ENCODE measurements around the gene PALLD.

Gene PALLD

GRCh38 chr4:168646001-168646768 lies 149.3 kb downstream of the PALLD start:
- DNase-seq (ENCODE audit: low read depth in 1 of 2, low spot score in 1 of 2) = no peak
- no peak for TF ChIP-seq JUND (IDR thresholded peaks at IDR 0.05; ENCODE audit: low read depth)
- in situ Hi-C loops (cut with HindIII; ENCODE audit: low pct_unique_long_range_greater_than_20kb, low sequenced_read_pairs) = no loop called here

GRCh38 chr4:168647646-168648375 lies 151.0 kb downstream of the PALLD start:
- no peak for DNase-seq (ENCODE audit: low read depth in 1 of 2, low spot score in 1 of 2)
- in situ Hi-C loops (cut with HindIII; ENCODE audit: low pct_unique_long_range_greater_than_20kb, low sequenced_read_pairs) = no loop called here

GRCh38 chr4:168648494-168648893 lies 151.6 kb downstream of the PALLD start:
- in situ Hi-C loops (cut with HindIII; ENCODE audit: low pct_unique_long_range_greater_than_20kb, low sequenced_read_pairs) = no loop called here
- DNase-seq (ENCODE audit: low read depth in 1 of 2, low spot score in 1 of 2) = no peak
- no peak for TF ChIP-seq JUND (IDR thresholded peaks at IDR 0.05; ENCODE audit: low read depth)

More at GRCh38 chr4:168647646-168648375, 151.0 kb downstream of the PALLD start:
- no peak for TF ChIP-seq JUND (IDR thresholded peaks at IDR 0.05; ENCODE audit: low read depth)

- in situ Hi-C loops (cut with HindIII; ENCODE audit: low pct_unique_long_range_greater_than_20kb, low sequenced_read_pairs) = no loop called here
- TF ChIP-seq JUND (IDR thresholded peaks at IDR 0.05; ENCODE audit: low read depth) = no peak
- DNase-seq (ENCODE audit: low read depth in 1 of 2, low spot score in 1 of 2) = no peak
Observed at GRCh38 chr4:168648929-168649328, 152.1 kb downstream of the PALLD start.

GRCh38 chr4:168651374-168651773 lies 154.5 kb downstream of the PALLD start:
- no peak for TF ChIP-seq JUND (IDR thresholded peaks at IDR 0.05; ENCODE audit: low read depth)
- in situ Hi-C loops (cut with HindIII; ENCODE audit: low pct_unique_long_range_greater_than_20kb, low sequenced_read_pairs) = no loop called here
- no peak for DNase-seq (ENCODE audit: low read depth in 1 of 2, low spot score in 1 of 2)

GRCh38 chr4:168651864-168652263 lies 155.0 kb downstream of the PALLD start:
- no peak for DNase-seq (ENCODE audit: low read depth in 1 of 2, low spot score in 1 of 2)
- in situ Hi-C loops (cut with HindIII; ENCODE audit: low pct_unique_long_range_greater_than_20kb, low sequenced_read_pairs) = no loop called here
- TF ChIP-seq JUND (IDR thresholded peaks at IDR 0.05; ENCODE audit: low read depth) = no peak

GRCh38 chr4:168652755-168653154 lies 155.9 kb downstream of the PALLD start:
- DNase-seq (ENCODE audit: low read depth in 1 of 2, low spot score in 1 of 2) = no peak
- no peak for TF ChIP-seq JUND (IDR thresholded peaks at IDR 0.05; ENCODE audit: low read depth)
- in situ Hi-C loops (cut with HindIII; ENCODE audit: low pct_unique_long_range_greater_than_20kb, low sequenced_read_pairs) = no loop called here

GRCh38 chr4:168654104-168654847 lies 157.4 kb downstream of the PALLD start:
- no peak for TF ChIP-seq JUND (IDR thresholded peaks at IDR 0.05; ENCODE audit: low read depth)
- in situ Hi-C loops (cut with HindIII; ENCODE audit: low pct_unique_long_range_greater_than_20kb, low sequenced_read_pairs) = no loop called here
- peak in 1 of 2 experiments; percentile 56 for DNase-seq (ENCODE audit: low read depth in 1 of 2, low spot score in 1 of 2)

GRCh38 chr4:168654848-168655174 lies 158.0 kb downstream of the PALLD start:
- no peak for DNase-seq (ENCODE audit: low read depth in 1 of 2, low spot score in 1 of 2)
- no peak for TF ChIP-seq JUND (IDR thresholded peaks at IDR 0.05; ENCODE audit: low read depth)
- in situ Hi-C loops (cut with HindIII; ENCODE audit: low pct_unique_long_range_greater_than_20kb, low sequenced_read_pairs) = no loop called here

GRCh38 chr4:168655182-168655581 lies 158.3 kb downstream of the PALLD start:
- in situ Hi-C loops (cut with HindIII; ENCODE audit: low pct_unique_long_range_greater_than_20kb, low sequenced_read_pairs) = no loop called here

GRCh38 chr4:168656055-168656660 lies 159.3 kb downstream of the PALLD start:
- no peak for TF ChIP-seq JUND (IDR thresholded peaks at IDR 0.05; ENCODE audit: low read depth)
- in situ Hi-C loops (cut with HindIII; ENCODE audit: low pct_unique_long_range_greater_than_20kb, low sequenced_read_pairs) = no loop called here
- no peak for DNase-seq (ENCODE audit: low read depth in 1 of 2, low spot score in 1 of 2)

More at GRCh38 chr4:168655182-168655581, 158.3 kb downstream of the PALLD start:
- TF ChIP-seq JUND (IDR thresholded peaks at IDR 0.05; ENCODE audit: low read depth) = no peak
- DNase-seq (ENCODE audit: low read depth in 1 of 2, low spot score in 1 of 2) = no peak

- no peak for TF ChIP-seq JUND (IDR thresholded peaks at IDR 0.05; ENCODE audit: low read depth)
- in situ Hi-C loops (cut with HindIII; ENCODE audit: low pct_unique_long_range_greater_than_20kb, low sequenced_read_pairs) = no loop called here
- DNase-seq (ENCODE audit: low read depth in 1 of 2, low spot score in 1 of 2) = no peak
Observed at GRCh38 chr4:168656946-168657473, 160.2 kb downstream of the PALLD start.
